Endothelial cell of umbilical vein (primary cell): ENCODE results near the gene EXOSC2. TPM values are rescaled to one million over a fixed set of nuclear protein-coding genes. Genes with fewer than 3 reads are reported as not detected.

Source experiments
- BruUV-seq: library from RNA; stranded (reverse); fragments of 400-500 nt; replicated peaks from 2 replicates; lab custom pipeline; 2021; lab: Mats Ljungman, UMichigan
- CTCF ChIA-PET: fragments of 300-600, 350-600 bp; sonication (Branson Sonifier 250); formaldehyde crosslinking; loops from one replicate; lab custom pipeline; 2021; ENCODE audit warnings: antibody characterized with exemption, inconsistent platforms; lab: Charles Lee
- POLR2A ChIA-PET: fragments of 300-600, 350-600 bp; sonication (Branson Sonifier 250); formaldehyde crosslinking; loops from one replicate; lab custom pipeline; 2021; ENCODE audit warnings: antibody characterized with exemption, inconsistent platforms; lab: Charles Lee
- DNase-seq: peaks from one replicate; pipeline ENCODE4 v3.0.0-alpha.2; 2011; ENCODE audit warnings: low read depth, low spot score
- FAIRE-seq: peaks from 2 replicates; lab custom pipeline; 2011; peaks lifted over from hg19 to GRCh38; lab: Jason Lieb, UNC
- H2AFZ ChIP-seq: 2 replicates; pipeline ENCODE4 v1.6.0; 2012; ENCODE audit warnings: low read depth, low read length, control low read depth, inconsistent platforms
- H3K27ac ChIP-seq: 2 replicates; pipeline ENCODE4 v1.5.1; 2011; ENCODE audit warnings: low read depth, mild to moderate bottlenecking, control low read depth, low read length, moderate library complexity; ENCODE audit not compliant: insufficient read depth
- H3K27me3 ChIP-seq, 2 experiments: 2 replicates each; pipeline versions ENCODE4 v1.6.0 to v1.6.1; 2011; ENCODE audit warnings: low read length in 2 of 2, mixed read lengths in 1 of 2; ENCODE audit not compliant: control insufficient read depth in 2 of 2, insufficient read depth in 2 of 2
- H3K36me3 ChIP-seq, 2 experiments: 2 replicates in 1 of 2; 3 replicates in 1 of 2; pipeline ENCODE4 v1.5.1; 2011; ENCODE audit warnings: low read length in 2 of 2, mild to moderate bottlenecking in 1 of 2, moderate library complexity in 1 of 2; ENCODE audit not compliant: control insufficient read depth in 2 of 2, insufficient read depth in 2 of 2; ENCODE audit errors: extremely low read depth in 1 of 2
- H3K4me1 ChIP-seq: 3 replicates; pipeline ENCODE4 v1.5.1; 2011; ENCODE audit warnings: mild to moderate bottlenecking, low read length; ENCODE audit not compliant: control insufficient read depth, insufficient read depth; ENCODE audit errors: extremely low read depth
- H3K4me2 ChIP-seq: 2 replicates; pipeline ENCODE4 v1.6.1; 2011; ENCODE audit warnings: low read length, control low read depth, mixed read lengths; ENCODE audit not compliant: insufficient read depth
- H3K4me3 ChIP-seq, 3 experiments: fragments of 200-600 bp in 1 of 3; sonication (generic), shearing (Covaris generic) in 1 of 3; replicated peaks in 1 of 3; 2 replicates each; pipeline ENCODE4 v1.5.1; 2011 to 2016; ENCODE audit warnings: control low read depth in 3 of 3, low read length in 3 of 3, mild to moderate bottlenecking in 2 of 3, inconsistent platforms in 1 of 3, low read depth in 1 of 3, moderate library complexity in 1 of 3; ENCODE audit not compliant: insufficient read depth in 1 of 3
- H3K79me2 ChIP-seq: 2 replicates; pipeline ENCODE4 v1.6.0; 2012; ENCODE audit warnings: low read length, inconsistent platforms; ENCODE audit not compliant: control insufficient read depth, insufficient read depth
- H3K9ac ChIP-seq: replicated peaks from 2 replicates; pipeline ENCODE3; 2011; ENCODE audit warnings: low read length, control low read depth; ENCODE audit not compliant: insufficient read depth; ENCODE audit errors: extremely low read depth
- H3K9me1 ChIP-seq: replicated peaks from 3 replicates; pipeline ENCODE4 v1.6.0; 2011; ENCODE audit warnings: mild to moderate bottlenecking, low read length; ENCODE audit not compliant: control insufficient read depth, insufficient read depth; ENCODE audit errors: extremely low read depth
- H3K9me3 ChIP-seq: replicated peaks from 2 replicates; pipeline ENCODE4 v1.5.1; 2012; ENCODE audit warnings: low read length, inconsistent platforms; ENCODE audit not compliant: control insufficient read depth, insufficient read depth
- H4K20me1 ChIP-seq: replicated peaks from 2 replicates; pipeline ENCODE3; 2011; ENCODE audit warnings: mild to moderate bottlenecking, low read length; ENCODE audit not compliant: control insufficient read depth, insufficient read depth; ENCODE audit errors: extremely low read depth
- CTCF ChIP-seq, 2 donors: IDR thresholded peaks; 1 replicate in 1 of 2; 2 replicates in 1 of 2; pipeline ENCODE4 v1.5.1; 2011; ENCODE audit warnings: low read length in 2 of 2, mild to moderate bottlenecking in 2 of 2, moderate library complexity in 2 of 2, control low read depth in 1 of 2, inconsistent platforms in 1 of 2, low read depth in 1 of 2; ENCODE audit not compliant: insufficient read depth in 1 of 2; ENCODE audit errors: extremely low read depth in 1 of 2
- EZH2 ChIP-seq: IDR thresholded peaks from 2 replicates; pipeline ENCODE4 v1.6.1; 2012; ENCODE audit warnings: borderline replicate concordance, low read depth, mild to moderate bottlenecking, moderate library complexity, low read length, inconsistent platforms; ENCODE audit not compliant: severe bottlenecking
- FOS ChIP-seq: IDR thresholded peaks from 2 replicates; pipeline ENCODE4 v1.6.1; 2011; ENCODE audit warnings: mild to moderate bottlenecking, low read length, moderate library complexity, borderline replicate concordance; ENCODE audit not compliant: insufficient read depth
- GATA2 ChIP-seq: IDR thresholded peaks from 2 replicates; pipeline ENCODE4 v1.7.0; 2011; ENCODE audit warnings: low read depth, mild to moderate bottlenecking, moderate library complexity, mixed read lengths, low read length; ENCODE audit not compliant: insufficient read length, insufficient read depth
- JUN ChIP-seq: IDR thresholded peaks from 2 replicates; pipeline ENCODE4 v1.6.1; 2011; ENCODE audit warnings: borderline replicate concordance, low read depth; ENCODE audit not compliant: insufficient read length, insufficient read depth
- MYC ChIP-seq: IDR thresholded peaks from one replicate; pipeline ENCODE4 v1.6.1; 2011; ENCODE audit warnings: mild to moderate bottlenecking, low read depth, low read length
- POLR2A ChIP-seq: IDR thresholded peaks from 2 replicates; pipeline ENCODE4 v1.6.1; 2012; ENCODE audit warnings: low read depth, mild to moderate bottlenecking, control low read depth, low read length
- POLR2AphosphoS5 ChIP-seq: IDR thresholded peaks from 2 replicates; pipeline ENCODE4 v1.6.1; 2012; ENCODE audit warnings: low read depth, mild to moderate bottlenecking, control low read depth, low read length, moderate library complexity; ENCODE audit not compliant: insufficient read depth
- dilution Hi-C: fragments of 300-500 bp; cut with MboI; formaldehyde crosslinking; loops from one replicate; pipeline ENCODE4 v1.15.0; 2019; ENCODE audit warnings: low sequenced_read_pairs; ENCODE audit not compliant: extremely low pct_ligation_motif_present
- intact Hi-C: fragments of 100-400 bp; cut with micrococcal nuclease; formaldehyde crosslinking; loops from one replicate; pipeline ENCODE4 v1.10.0; 2022
- polyA plus RNA-seq, 4 experiments: library from polyadenylated mRNA; depleted of rRNA in 3 of 4; stranded (reverse) in 3 of 4; unstranded in 1 of 4; fragments of >200 nt; gene quantifications; 2 replicates each; pipeline versions ENCODE4 v1.2.1 to v1.2.3, GENCODE V29; 2011 to 2012; ENCODE audit warnings: missing spikeins in 1 of 4
- total RNA-seq: library from RNA; stranded (reverse); gene quantifications from 2 replicates; pipeline ENCODE4 v1.2.3, GENCODE V29; 2021
- TF ChIP-seq, protein P1 (sequence below): IDR thresholded peaks from 2 replicates; pipeline ENCODE4 v1.6.1; 2011; ENCODE audit not compliant: insufficient read depth, insufficient read length

EXOSC2 gene
- total and polyA plus RNA-seq, 2 donors (not counting 3 experiments of a cell fraction or from before 2014, with no cell fraction given): 25.5 to 44.4 TPM

DNA sequence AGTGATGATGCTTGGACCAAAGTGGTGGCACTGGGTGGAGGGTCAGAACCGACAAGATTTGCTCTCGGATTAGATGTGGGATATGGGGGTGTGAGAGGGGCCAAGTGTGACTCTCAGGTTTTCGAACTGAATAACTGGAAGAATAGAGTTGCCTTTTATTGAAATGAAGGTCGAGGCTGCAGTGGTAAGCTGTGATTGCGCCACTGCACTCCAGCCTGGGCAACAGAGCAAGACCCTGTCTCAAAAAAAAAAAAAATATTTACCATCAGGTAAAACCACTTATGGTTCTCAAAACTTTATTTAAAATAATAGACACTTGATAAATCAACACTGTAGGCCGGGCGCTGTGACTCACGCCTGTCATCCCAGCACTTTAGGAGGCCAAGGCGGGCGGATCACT lies 27.2 kb downstream of the EXOSC2 start:
- Histone ChIP-seq H3K27ac (no peak overlapping the region), H4K20me1 (peaks cover 3% of the 10 kb centered on the region), H3K9ac (no peak overlapping the region), H3K9me1 (no peaks in the 10 kb centered on the region), H3K4me3 (no peak overlapping the region), H3K4me1 (peaks cover under 1% of the 10 kb centered on the region), H3K4me2 (no peak overlapping the region), H3K79me2 (peaks cover 60% of the 10 kb centered on the region), H2AFZ (no peak overlapping the region), H3K36me3 (no peaks in the 10 kb centered on the region), H3K27me3 (no peaks in the 10 kb centered on the region), H3K9me3 (no peaks in the 10 kb centered on the region)
- DNase-seq: no peak
- dilution Hi-C loops: no loop called here
- TF ChIP-seq GATA2 (no peak), JUN (no peak), EZH2 (no peak), POLR2AphosphoS5 (no peak), CTCF (IDR thresholded peaks at IDR 0.05; ENCODE audit: extremely low read depth in 1 of 2, insufficient read depth in 1 of 2, low read depth in 1 of 2, low read length in 2 of 2) (no peak), POLR2A (no peak), MYC (no peak), FOS (no peak)
- TF ChIP-seq, protein P1, sequence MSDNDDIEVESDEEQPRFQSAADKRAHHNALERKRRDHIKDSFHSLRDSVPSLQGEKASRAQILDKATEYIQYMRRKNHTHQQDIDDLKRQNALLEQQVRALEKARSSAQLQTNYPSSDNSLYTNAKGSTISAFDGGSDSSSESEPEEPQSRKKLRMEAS: no peak
- no peak for FAIRE-seq
- BruUV-seq: no TSS peak
- POLR2A ChIA-PET: no interaction called here
- intact Hi-C loops: no loop called here
- CTCF ChIA-PET: no interaction called here
